HPDE6-E6E7 (cell line): Measurements from ENCODE around the gene DCUN1D1.

ENCODE experiments used
- DNase-seq: peaks from one replicate; pipeline ENCODE4 v3.0.0; 2011; ENCODE audit warnings: missing footprints; ENCODE audit errors: extremely low spot score

DCUN1D1 gene

DNA sequence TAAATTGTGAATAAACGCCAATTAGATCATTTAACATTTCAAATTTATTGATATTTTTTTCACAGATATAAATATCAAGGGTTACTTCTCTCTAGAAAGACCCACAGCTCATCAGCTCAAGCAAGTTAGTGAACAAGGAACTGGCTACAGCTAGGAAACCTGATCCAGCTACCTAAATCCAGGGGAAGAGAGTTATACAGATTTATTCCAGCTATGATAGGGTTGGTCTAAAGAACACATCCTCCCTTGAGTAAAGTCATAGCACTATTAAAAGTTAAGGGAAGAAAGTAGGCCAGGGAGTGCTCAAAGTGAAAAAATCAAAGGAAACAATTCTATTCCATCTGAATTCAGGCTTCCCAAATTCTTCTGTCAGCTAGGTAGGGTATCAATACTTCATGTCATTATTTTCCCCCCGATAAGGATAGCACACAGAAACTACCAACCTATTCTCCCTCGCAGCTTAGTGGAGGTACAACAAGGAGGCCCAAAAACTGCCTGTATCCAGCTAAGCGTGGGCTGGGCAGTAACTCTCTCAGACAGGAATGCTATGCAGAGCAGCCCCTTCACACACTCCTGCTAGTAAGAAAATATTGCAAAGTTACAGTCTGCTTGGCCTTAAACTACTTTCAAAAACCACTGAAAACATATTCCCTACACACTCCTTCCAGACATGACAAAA lies 44.0 kb downstream of the DCUN1D1 start:
- no peak for DNase-seq

DNA sequence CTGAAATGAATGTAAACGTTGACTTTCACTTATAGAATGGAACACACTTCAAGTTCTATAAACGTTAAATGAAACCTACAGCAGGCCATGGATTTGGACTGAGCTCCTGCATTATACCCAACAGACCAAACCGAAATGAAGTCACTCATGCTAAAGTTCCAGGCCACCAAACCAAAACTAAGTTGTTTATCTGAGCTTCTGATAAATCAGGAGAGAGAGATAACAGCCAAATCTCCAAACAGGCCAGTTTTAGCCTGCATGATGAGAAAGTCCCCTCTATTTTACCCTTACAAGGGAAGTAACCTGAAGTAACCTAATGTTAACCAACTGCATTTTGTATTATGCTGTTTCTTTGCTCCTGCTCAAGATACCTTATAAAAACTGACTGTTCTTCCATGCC lies 44.5 kb downstream of the DCUN1D1 start:
- DNase-seq, result no peak

- DNase-seq, result no peak
Measured at GRCh38 chr3:182925944-182926337, 54.4 kb downstream of the DCUN1D1 start.

GRCh38 chr3:182925330-182925943 lies 54.9 kb downstream of the DCUN1D1 start:
- DNase-seq, result no peak

GRCh38 chr3:182921665-182922355 lies 58.5 kb downstream of the DCUN1D1 start:
- no peak for DNase-seq

DNA sequence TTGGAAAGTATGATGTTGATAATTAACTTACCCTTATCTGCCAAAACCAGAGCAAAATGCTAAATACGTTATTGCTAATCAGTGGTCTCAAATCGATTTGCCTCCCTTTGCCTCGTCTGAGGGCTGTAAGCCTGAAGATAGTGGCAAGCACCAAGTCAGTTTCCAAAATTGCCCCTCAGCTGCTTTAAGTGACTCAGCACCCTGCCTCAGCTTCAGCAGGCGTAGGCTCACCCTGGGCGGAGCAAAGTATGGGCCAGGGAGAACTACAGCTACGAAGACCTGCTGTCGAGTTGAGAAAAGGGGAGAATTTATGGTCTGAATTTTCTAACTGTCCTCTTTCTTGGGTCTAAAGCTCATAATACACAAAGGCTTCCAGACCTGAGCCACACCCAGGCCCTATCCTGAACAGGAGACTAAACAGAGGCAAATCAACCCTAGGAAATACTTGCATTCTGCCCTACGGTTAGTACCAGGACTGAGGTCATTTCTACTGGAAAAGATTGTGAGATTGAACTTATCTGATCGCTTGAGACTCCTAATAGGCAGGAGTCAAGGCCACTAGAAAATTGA lies 59.7 kb downstream of the DCUN1D1 start:
- no peak for DNase-seq

GRCh38 chr3:182919866-182920357 lies 60.4 kb downstream of the DCUN1D1 start:
- no peak for DNase-seq

DNA sequence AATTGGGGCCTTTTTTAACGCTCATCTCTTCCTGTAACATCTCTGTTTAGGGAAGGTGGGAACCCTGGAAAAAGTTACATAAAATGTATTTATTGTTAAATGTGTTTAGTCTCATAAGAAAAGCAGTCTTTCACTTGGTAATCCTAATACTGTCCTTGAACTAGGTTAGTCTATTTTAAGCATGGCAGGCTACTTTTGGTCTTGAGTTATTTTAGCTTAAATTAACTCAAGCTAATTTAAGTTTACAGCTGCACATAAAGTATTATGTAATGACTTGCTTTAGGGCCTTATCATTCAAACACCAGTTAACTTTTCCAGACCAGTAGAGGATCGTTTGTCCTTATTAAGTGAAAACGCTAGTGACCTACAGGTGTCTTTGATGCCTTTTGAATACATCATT lies 63.2 kb downstream of the DCUN1D1 start:
- no peak for DNase-seq

DNA sequence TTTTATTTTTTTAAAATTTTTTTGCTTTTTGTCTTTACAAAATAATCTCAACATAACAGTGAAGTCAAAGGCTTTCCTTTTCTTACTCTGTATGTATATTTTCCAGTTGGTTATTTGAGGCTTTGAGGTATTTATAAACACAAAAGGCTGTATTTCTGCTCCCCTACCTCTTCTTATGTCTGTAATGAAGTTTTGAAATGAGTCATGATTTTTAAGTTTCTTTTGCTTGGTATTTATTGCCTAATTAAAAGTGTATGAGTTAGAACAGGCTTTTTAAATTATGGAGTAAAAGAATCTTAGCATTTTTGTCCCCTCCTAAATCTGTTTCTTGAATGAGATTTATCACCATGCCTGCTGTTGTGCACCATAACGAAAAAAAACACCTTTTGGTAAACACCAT lies 66.0 kb downstream of the DCUN1D1 start:
- DNase-seq, result no peak

GRCh38 chr3:182913889-182914288 lies 66.4 kb downstream of the DCUN1D1 start:
- no peak for DNase-seq

GRCh38 chr3:182912474-182912873 lies 67.9 kb downstream of the DCUN1D1 start:
- DNase-seq, result no peak

DNA sequence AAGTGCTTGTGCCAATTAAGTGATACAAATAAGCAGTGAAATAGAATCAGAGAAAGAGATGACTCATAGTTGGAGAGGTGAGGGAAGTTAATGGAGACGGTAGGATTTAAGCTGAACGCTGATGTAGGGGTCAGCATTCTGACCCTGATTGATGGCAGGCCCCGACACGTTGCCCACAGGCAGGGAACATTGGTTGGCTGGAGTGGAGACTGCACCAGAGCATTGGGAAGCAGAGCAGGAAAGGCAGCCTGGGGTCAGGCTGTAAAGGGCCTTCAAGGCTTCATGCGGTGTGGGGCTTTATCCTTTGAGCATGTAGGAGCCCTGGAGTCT lies 68.6 kb downstream of the DCUN1D1 start:
- peak; percentile 70 for DNase-seq

DNA sequence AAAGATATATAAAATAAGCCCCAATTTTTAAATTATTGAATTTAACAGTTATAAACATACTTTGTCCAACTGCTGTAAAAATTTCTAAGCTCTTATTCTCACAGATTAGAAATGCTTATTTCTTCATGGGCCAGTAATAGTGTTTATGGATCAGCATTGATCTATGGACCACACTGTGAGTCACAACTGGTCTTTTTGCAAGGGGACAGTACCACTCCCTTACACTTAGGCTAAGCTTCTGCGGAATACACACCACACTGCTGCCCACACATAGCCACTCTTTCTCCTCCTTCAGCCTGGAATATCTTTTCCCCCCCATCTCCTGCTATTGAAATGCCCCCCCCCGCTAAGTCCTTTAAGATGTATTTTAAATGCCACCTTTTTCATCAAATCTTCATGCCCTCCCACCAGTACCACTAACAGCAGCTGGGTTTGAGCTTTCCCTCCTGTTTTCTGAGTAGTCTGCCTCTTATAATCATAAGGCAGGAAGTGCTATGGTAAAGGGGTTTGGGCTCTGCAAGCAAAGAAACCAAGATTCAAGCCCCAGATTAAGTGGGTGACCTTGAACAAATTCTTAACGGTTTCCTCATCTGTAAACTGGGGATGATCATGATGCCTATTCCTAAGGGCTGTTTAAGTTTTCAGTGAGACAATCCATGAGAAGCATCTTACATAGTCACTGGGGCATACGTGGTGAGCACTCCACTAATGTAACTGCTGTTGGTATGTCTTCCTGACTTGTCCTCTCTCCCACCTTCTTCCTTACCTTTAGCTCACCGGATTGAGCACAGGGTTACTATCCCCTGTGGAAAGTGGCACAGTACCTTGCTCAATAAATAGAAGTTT lies 69.2 kb downstream of the DCUN1D1 start:
- no peak for DNase-seq

- no peak for DNase-seq
Measured at GRCh38 chr3:182909318-182910040, 70.9 kb downstream of the DCUN1D1 start.

DNA sequence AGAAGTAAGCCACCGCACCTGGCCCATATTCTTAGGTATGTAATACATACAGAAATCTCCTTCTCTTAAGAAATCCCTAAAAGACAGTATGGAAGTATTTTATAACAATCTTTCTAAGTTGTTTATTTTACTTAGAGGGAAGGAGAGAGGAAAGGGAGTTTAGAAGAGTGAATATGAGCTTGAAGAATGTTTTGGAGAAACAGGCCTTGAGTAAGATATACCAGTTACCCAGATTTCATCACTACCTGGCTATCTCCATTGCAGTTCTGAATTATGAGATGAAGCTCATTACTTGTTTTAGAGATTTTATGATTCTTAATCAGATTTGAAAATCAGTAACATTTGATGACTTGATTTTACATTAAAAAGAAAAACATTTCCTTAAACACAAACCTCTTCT lies 71.9 kb downstream of the DCUN1D1 start:
- no peak for DNase-seq

- DNase-seq, result no peak
Measured at GRCh38 chr3:182906036-182906435, 74.3 kb downstream of the DCUN1D1 start.

- no peak for DNase-seq
Measured at GRCh38 chr3:182905623-182906022, 74.7 kb downstream of the DCUN1D1 start.

- no peak for DNase-seq
Measured at GRCh38 chr3:182904164-182904563, 76.2 kb downstream of the DCUN1D1 start.

DNA sequence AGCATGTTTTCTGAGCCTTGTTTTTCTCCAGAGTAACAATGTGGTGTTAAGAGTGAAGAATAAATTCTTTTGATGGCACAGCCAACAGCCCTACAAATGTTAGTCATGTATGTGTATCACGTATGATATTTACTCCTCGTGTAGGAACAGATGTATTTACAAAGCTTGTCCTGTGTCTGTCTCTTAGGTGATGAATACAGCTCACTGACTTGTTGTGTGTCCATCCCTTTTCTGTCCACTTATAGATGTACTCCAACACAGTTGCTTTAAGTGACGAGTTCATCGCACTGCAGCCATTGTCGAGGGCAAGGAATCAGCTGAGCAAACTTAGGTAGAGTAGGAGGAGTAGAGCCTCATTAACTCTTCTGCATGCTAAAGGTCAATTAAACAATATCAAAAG lies 78.1 kb downstream of the DCUN1D1 start:
- DNase-seq, result no peak

DNA sequence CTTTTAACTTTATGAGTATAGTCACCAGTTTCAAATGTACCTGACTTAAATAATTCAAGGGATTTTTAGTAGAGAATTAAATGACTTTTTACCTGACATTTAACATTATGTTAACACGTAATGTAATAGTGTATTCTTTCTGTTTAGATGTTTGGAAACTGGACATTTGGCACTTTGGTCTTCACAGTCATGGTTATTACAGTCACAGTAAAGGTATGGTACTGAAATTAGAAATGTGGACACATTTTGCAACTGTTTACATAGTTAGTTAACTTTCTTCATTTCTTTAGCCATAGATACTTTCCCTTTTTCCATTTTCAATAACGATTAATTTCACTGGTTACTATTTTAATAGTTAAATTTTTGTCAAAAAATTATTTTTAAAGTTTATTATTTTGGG lies 83.8 kb downstream of the DCUN1D1 start:
- no peak for DNase-seq

DNA sequence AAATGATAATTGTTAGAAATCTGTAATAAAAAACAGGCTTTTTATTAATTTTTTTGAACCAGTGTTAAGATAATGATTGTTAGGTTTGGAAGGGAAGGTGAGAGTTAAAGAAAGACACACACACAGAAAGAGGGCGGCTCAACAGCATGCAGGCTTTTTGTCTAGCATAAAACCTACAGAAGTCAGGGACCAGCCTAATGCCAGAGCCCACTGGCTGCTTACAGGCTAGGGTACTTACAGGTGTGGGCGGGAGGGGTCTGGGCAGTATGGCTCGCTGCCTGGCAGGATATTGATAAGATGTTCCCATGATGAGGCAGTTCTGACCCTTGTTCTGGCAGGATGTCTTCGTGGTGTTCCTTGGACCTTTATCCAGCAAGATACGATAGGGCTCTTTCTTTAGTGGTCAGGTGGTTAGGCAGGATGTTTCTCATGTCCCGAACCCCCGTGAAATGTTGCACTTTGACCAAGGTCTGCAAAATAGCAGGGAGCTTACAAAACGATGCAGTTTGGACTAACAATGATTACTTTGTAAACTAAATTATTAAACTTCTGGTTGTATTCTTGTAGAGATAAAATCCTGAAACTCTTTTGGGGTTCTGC lies 84.7 kb downstream of the DCUN1D1 start:
- DNase-seq, result no peak
